Measurements from ENCODE around the gene AFTPH.

DNA sequence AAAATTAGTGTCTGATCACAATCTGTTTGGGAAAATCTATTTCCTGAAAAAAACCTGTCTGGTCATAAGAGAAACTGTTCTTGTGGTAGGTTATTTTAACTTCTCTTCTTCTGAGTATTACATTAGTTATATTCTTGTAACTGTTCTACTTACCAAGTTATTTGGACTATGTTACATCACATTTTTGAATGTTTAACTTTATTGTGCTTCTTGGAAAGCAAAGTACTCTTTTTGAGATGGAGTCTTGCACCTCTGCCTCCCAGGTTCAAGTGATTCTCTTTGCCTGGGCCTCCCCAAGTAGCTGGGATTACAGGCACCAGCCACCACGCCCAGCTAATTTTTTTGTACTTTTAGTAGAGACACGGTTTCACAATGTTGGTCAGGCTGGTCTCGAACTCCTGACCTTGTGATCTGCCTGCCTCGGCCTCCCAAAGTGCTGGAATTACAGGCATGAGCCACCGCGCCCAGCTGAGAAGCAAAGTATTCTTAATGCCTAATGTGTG, 39.4 kb downstream of the AFTPH start:
- no peak for TF ChIP-seq POLR2A (IDR thresholded peaks at IDR 0.05; ENCODE audit: low read length)
- no peak for TF ChIP-seq GATA1 (IDR thresholded peaks at IDR 0.05; ENCODE audit: low read depth, low read length)
